HEK293 (cell line): ENCODE measurements around the gene MVK.

Experiments used
- CTCF ChIA-PET: fragments of 350-600 bp; formaldehyde crosslinking; extraction: SDS; loops from one replicate; lab custom pipeline; 2021; ENCODE audit warnings: antibody characterized with exemption; lab: Yijun Ruan, JAX
- POLR2A ChIA-PET: fragments of 300-600 bp; formaldehyde crosslinking; extraction: SDS; loops from one replicate; lab custom pipeline; 2020; ENCODE audit warnings: antibody characterized with exemption, inconsistent platforms; lab: Yijun Ruan, JAX
- H3K27ac ChIP-seq: fragments of 200-500 bp; sonication (Bioruptor generic); 2 replicates; pipeline ENCODE4 v1.5.1; 2014; ENCODE audit warnings: low read depth, low read length, control low read depth, inconsistent platforms; ENCODE audit errors: extremely low read depth
- H3K36me3 ChIP-seq, 2 experiments: fragments of 200-500 bp in 1 of 2; sonication (Bioruptor generic) in 1 of 2; 1 replicate in 1 of 2; 2 replicates in 1 of 2; pipeline ENCODE4 v1.5.1; 2014 to 2017; ENCODE audit warnings: inconsistent platforms in 2 of 2, low read length in 2 of 2; ENCODE audit not compliant: control insufficient read depth in 2 of 2, insufficient read depth in 1 of 2
- H3K4me1 ChIP-seq: fragments of 200-500 bp; sonication (Bioruptor generic); 2 replicates; pipeline ENCODE4 v1.5.1; 2014; ENCODE audit warnings: mild to moderate bottlenecking, low read length, inconsistent platforms; ENCODE audit not compliant: control insufficient read depth, insufficient read depth
- H3K4me3 ChIP-seq: 2 replicates; pipeline ENCODE4 v1.5.1; 2011; ENCODE audit warnings: low read depth, mild to moderate bottlenecking, control low read depth, low read length, moderate library complexity
- H3K9me3 ChIP-seq: fragments of 200-500 bp; sonication (Bioruptor generic); 2 replicates; pipeline ENCODE4 v1.5.1; 2014; ENCODE audit warnings: low read depth, low read length, inconsistent platforms; ENCODE audit not compliant: control insufficient read depth, insufficient read depth
- GLI2 ChIP-seq: fragments of 450-650 bp; formaldehyde crosslinking; IDR thresholded peaks from 2 replicates; pipeline ENCODE4; 2017; ENCODE audit warnings: missing biosample characterization, missing genetic modification characterization, low read depth, borderline replicate concordance
- GLI4 ChIP-seq: fragments of 450-650 bp; formaldehyde crosslinking; IDR thresholded peaks from 2 replicates; pipeline ENCODE4 v1.5.1; 2016; ENCODE audit warnings: missing biosample characterization, missing genetic modification characterization
- HIC1 ChIP-seq: fragments of 450-650 bp; formaldehyde crosslinking; IDR thresholded peaks from 2 replicates; pipeline ENCODE4 v1.5.1; 2016; ENCODE audit warnings: missing biosample characterization, missing genetic modification characterization
- IKZF3 ChIP-seq: fragments of 450-650 bp; IDR thresholded peaks from 2 replicates; pipeline ENCODE4 v1.5.0; 2018; ENCODE audit warnings: missing biosample characterization, mild to moderate bottlenecking, missing genetic modification characterization, moderate library complexity
- KLF10 ChIP-seq: fragments of 450-650 bp; IDR thresholded peaks from 2 replicates; pipeline ENCODE4 v1.5.1; 2018; ENCODE audit warnings: missing biosample characterization, mild to moderate bottlenecking, missing genetic modification characterization
- RBAK ChIP-seq: fragments of 450-650 bp; formaldehyde crosslinking; IDR thresholded peaks from 2 replicates; pipeline ENCODE4 v1.5.1; 2016; ENCODE audit warnings: missing biosample characterization, missing genetic modification characterization
- REPIN1 ChIP-seq: fragments of 450-650 bp; formaldehyde crosslinking; IDR thresholded peaks from 2 replicates; pipeline ENCODE4 v1.5.1; 2017; ENCODE audit warnings: missing biosample characterization, missing genetic modification characterization, low read depth
- SCRT2 ChIP-seq: fragments of 450-650 bp; formaldehyde crosslinking; IDR thresholded peaks from 2 replicates; pipeline ENCODE4 v1.5.1; 2016; ENCODE audit warnings: missing biosample characterization, missing genetic modification characterization
- SP3 ChIP-seq: fragments of 450-650 bp; formaldehyde crosslinking; IDR thresholded peaks from 2 replicates; pipeline ENCODE4 v1.5.1; 2016; ENCODE audit warnings: missing biosample characterization, missing genetic modification characterization
- SP7 ChIP-seq: fragments of 450-650 bp; formaldehyde crosslinking; IDR thresholded peaks from 2 replicates; pipeline ENCODE4 v1.5.1; 2016; ENCODE audit warnings: missing biosample characterization, missing genetic modification characterization
- TRIM28 ChIP-seq: IDR thresholded peaks from 2 replicates; pipeline ENCODE4 v1.6.1; 2011; ENCODE audit warnings: low read length, control low read depth, borderline replicate concordance
- TSHZ1 ChIP-seq: fragments of 450-650 bp; formaldehyde crosslinking; IDR thresholded peaks from 2 replicates; pipeline ENCODE4 v1.5.1; 2016; ENCODE audit warnings: missing biosample characterization, missing genetic modification characterization, borderline replicate concordance
- ZBTB8A ChIP-seq: fragments of 450-650 bp; formaldehyde crosslinking; IDR thresholded peaks from 2 replicates; pipeline ENCODE4 v1.5.1; 2016; ENCODE audit warnings: missing biosample characterization, missing genetic modification characterization
- ZFP37 ChIP-seq: fragments of 450-650 bp; formaldehyde crosslinking; IDR thresholded peaks from 2 replicates; pipeline ENCODE4 v1.5.1; 2016; ENCODE audit warnings: missing biosample characterization, missing genetic modification characterization
- ZFP69B ChIP-seq: fragments of 450-650 bp; formaldehyde crosslinking; IDR thresholded peaks from 2 replicates; pipeline ENCODE4 v1.5.1; 2016; ENCODE audit warnings: missing biosample characterization, missing genetic modification characterization
- ZIC2 ChIP-seq: fragments of 450-650 bp; formaldehyde crosslinking; IDR thresholded peaks from 2 replicates; pipeline ENCODE4 v1.5.1; 2016; ENCODE audit warnings: missing biosample characterization, missing genetic modification characterization
- ZNF2 ChIP-seq: fragments of 450-650 bp; formaldehyde crosslinking; IDR thresholded peaks from 2 replicates; pipeline ENCODE4 v1.5.1; 2016; ENCODE audit warnings: missing biosample characterization, missing genetic modification characterization
- ZNF211 ChIP-seq: fragments of 450-650 bp; formaldehyde crosslinking; IDR thresholded peaks from 2 replicates; pipeline ENCODE4 v1.5.1; 2016; ENCODE audit warnings: low read depth, missing biosample characterization, missing genetic modification characterization
- ZNF274 ChIP-seq, 2 experiments: fragments of 200-500 bp in 1 of 2; fragments of 450-650 bp in 1 of 2; sonication (Bioruptor generic) in 1 of 2; formaldehyde crosslinking in 1 of 2; IDR thresholded peaks; 2 replicates each; pipeline versions ENCODE4 v1.5.1 to v1.6.1; 2014 to 2016; ENCODE audit warnings: borderline replicate concordance in 1 of 2, inconsistent platforms in 1 of 2, low read length in 1 of 2, missing biosample characterization in 1 of 2, missing genetic modification characterization in 1 of 2
- ZNF341 ChIP-seq: fragments of 450-650 bp; formaldehyde crosslinking; IDR thresholded peaks from 2 replicates; pipeline ENCODE4; 2016; ENCODE audit warnings: low read depth, missing biosample characterization, missing genetic modification characterization
- ZNF561 ChIP-seq: fragments of 450-650 bp; IDR thresholded peaks from 2 replicates; pipeline ENCODE4 v1.5.1; 2018; ENCODE audit warnings: missing biosample characterization, missing genetic modification characterization, borderline replicate concordance
- ZNF585B ChIP-seq: fragments of 450-650 bp; formaldehyde crosslinking; IDR thresholded peaks from 2 replicates; pipeline ENCODE4 v1.5.1; 2016; ENCODE audit warnings: missing biosample characterization, missing genetic modification characterization
- ZNF624 ChIP-seq: fragments of 450-650 bp; formaldehyde crosslinking; IDR thresholded peaks from 2 replicates; pipeline ENCODE4 v1.5.1; 2017; ENCODE audit warnings: missing biosample characterization, missing genetic modification characterization
- ZNF660 ChIP-seq: fragments of 450-650 bp; IDR thresholded peaks from 2 replicates; pipeline ENCODE4 v1.5.1; 2018; ENCODE audit warnings: missing biosample characterization, mild to moderate bottlenecking, missing genetic modification characterization
- ZNF664 ChIP-seq: fragments of 450-650 bp; formaldehyde crosslinking; IDR thresholded peaks from 2 replicates; pipeline ENCODE4 v1.5.1; 2016; ENCODE audit warnings: missing biosample characterization, missing genetic modification characterization
- ZSCAN5A ChIP-seq: fragments of 450-650 bp; formaldehyde crosslinking; IDR thresholded peaks from 2 replicates; pipeline ENCODE4 v1.5.1; 2016; ENCODE audit warnings: missing biosample characterization, missing genetic modification characterization

Gene MVK

GRCh38 chr12:109612003-109612402 is 38.4 kb downstream of the MVK start (continued):
- TF ChIP-seq HIC1 (tag by site-specific recombination) (no peak), ZNF664 (tag by site-specific recombination) (no peak), ZNF274 (IDR thresholded peaks at IDR 0.05; ENCODE audit: low read length) (no peak), ZNF274 (tag by site-specific recombination; IDR thresholded peaks at IDR 0.05; ENCODE audit: borderline replicate concordance) (no peak), ZBTB8A (tag by site-specific recombination) (no peak), REPIN1 (tag by site-specific recombination) (no peak), IKZF3 (tag by site-specific recombination) (no peak), ZFP69B (no peak)

GRCh38 chr12:109612975-109613502 is 39.4 kb downstream of the MVK start:
- ChIA-PET POLR2A (no interaction called here), CTCF (interaction anchor here (1.4 to 2.1 kb wide), 2 partner anchors 10 to 15 kb away, joined by 5 to 12 read pairs; no protein-coding TSS in a partner anchor)
- Histone ChIP-seq H3K4me3 (no peak overlapping the region), H3K4me1 (no peaks in the 10 kb centered on the region), H3K27ac (no peak overlapping the region), H3K36me3 (no peaks in the 10 kb centered on the region), H3K9me3 (no peaks in the 10 kb centered on the region)
- TF ChIP-seq GLI4 (tag by site-specific recombination) (no peak), ZFP37 (tag by site-specific recombination) (no peak), ZIC2 (tag by site-specific recombination) (peak; percentile 61), SP7 (tag by site-specific recombination) (no peak), ZNF2 (tag by site-specific recombination) (no peak), SCRT2 (peak; percentile 38; the same call in 1 of the 2 replicates), KLF10 (tag by site-specific recombination) (no peak), ZNF341 (tag by site-specific recombination) (peak; percentile 44; the same call in 1 of the 2 replicates), SP3 (tag by site-specific recombination) (no peak)

GRCh38 chr12:109613649-109614455 is 40.3 kb downstream of the MVK start:
- ChIA-PET CTCF (interaction anchor here (1.4 to 2.1 kb wide), 2 partner anchors 9 to 16 kb away, joined by 5 to 12 read pairs; no protein-coding TSS in a partner anchor), POLR2A (no interaction called here)
- TF ChIP-seq ZNF624 (tag by site-specific recombination), result no peak
- no peak for TF ChIP-seq ZNF660 (tag by site-specific recombination)
- no peak for TF ChIP-seq ZNF561
- no peak for TF ChIP-seq TRIM28
- TF ChIP-seq TSHZ1 (tag by site-specific recombination), result no peak
- TF ChIP-seq GLI2 (tag by site-specific recombination), result no peak
- TF ChIP-seq RBAK (tag by site-specific recombination), result no peak
- TF ChIP-seq ZFP69B, result no peak
- no peak for TF ChIP-seq ZNF585B
- TF ChIP-seq ZNF211, result no peak
- TF ChIP-seq ZSCAN5A (tag by site-specific recombination), result no peak
- TF ChIP-seq ZNF2 (tag by site-specific recombination), result no peak

More at GRCh38 chr12:109613649-109614455, 40.3 kb downstream of the MVK start:
- Histone ChIP-seq H3K27ac (no peak overlapping the region), H3K9me3 (no peaks in the 10 kb centered on the region), H3K4me1 (no peaks in the 10 kb centered on the region), H3K4me3 (no peak overlapping the region), H3K36me3 (no peaks in the 10 kb centered on the region)
